Type B pancreatic cell (in vitro differentiated cells): ENCODE results near the gene LDLR. TPM values are rescaled to one million over a fixed set of nuclear protein-coding genes. Genes with fewer than 3 reads are reported as not detected.

Source experiments
- DNase-seq: peaks from one replicate; pipeline ENCODE4 v3.0.0; 2021; ENCODE audit warnings: mixed read lengths; ENCODE audit not compliant: unreplicated experiment; ENCODE audit errors: extremely low spot score
- H3K27ac Mint-ChIP-seq: 2 replicates; pipeline ENCODE4 v1.8.0; 2021; ENCODE audit warnings: mild to moderate bottlenecking, mixed read lengths
- H3K27me3 Mint-ChIP-seq: 2 replicates; pipeline ENCODE4 v1.8.0; 2021; ENCODE audit warnings: mixed read lengths
- H3K36me3 Mint-ChIP-seq: 2 replicates; pipeline ENCODE4 v1.8.0; 2021; ENCODE audit warnings: mixed read lengths
- H3K4me1 Mint-ChIP-seq: one replicate; pipeline ENCODE4 v1.8.0; 2021; ENCODE audit warnings: mixed read lengths; ENCODE audit not compliant: unreplicated experiment
- H3K4me3 Mint-ChIP-seq: 2 replicates; pipeline ENCODE4 v1.8.0; 2021; ENCODE audit warnings: mild to moderate bottlenecking, mixed read lengths
- H3K9me3 Mint-ChIP-seq: 2 replicates; pipeline ENCODE4 v1.8.0; 2021; ENCODE audit warnings: mixed read lengths
- total RNA-seq: library from RNA; stranded (reverse); gene quantifications from 2 replicates; pipeline ENCODE4 v1.2.1, GENCODE V29; 2021; ENCODE audit warnings: low replicate concordance
- TF ChIP-seq, protein P1 (sequence below): fragments of 200-600 bp; sonication (generic); conservative IDR thresholded peaks from 2 replicates; pipeline ENCODE4 v1.5.0; 2021; ENCODE audit warnings: antibody characterized with exemption, mild to moderate bottlenecking

The LDLR gene
- total RNA-seq, 1 donor from 2014 or later: 67.4 TPM

DNA sequence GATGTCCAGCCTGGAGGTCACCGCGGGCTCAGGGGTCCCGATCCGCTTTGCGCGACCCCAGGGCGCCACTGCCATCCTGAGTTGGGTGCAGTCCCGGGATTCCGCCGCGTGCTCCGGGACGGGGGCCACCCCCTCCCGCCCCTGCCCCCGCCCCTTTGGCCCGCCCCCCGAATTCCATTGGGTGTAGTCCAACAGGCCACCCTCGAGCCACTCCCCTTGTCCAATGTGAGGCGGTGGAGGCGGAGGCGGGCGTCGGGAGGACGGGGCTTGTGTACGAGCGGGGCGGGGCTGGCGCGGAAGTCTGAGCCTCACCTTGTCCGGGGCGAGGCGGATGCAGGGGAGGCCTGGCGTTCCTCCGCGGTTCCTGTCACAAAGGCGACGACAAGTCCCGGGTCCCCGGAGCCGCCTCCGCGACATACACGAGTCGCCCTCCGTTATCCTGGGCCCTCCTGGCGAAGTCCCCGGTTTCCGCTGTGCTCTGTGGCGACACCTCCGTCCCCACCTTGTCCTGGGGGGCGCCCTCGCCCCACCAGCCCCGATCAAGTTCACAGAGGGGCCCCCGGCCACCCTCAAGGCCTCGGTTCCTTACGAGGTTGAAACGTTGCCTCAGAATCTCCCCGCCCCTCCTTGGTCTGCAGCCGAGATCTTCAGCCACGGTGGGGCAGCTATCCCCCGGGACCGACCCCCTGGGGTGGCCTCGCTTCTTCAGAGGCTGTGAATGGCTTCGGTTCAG is 1.2 kb downstream of the LDLR start:
- Mint-ChIP-seq H3K36me3 (peaks cover 4% of the 10 kb centered on the region), H3K27ac (peak overlapping the region; percentile 94), H3K9me3 (no peaks in the 10 kb centered on the region), H3K4me1 (peaks cover 20% of the 10 kb centered on the region), H3K4me3 (peak overlapping the region; percentile 90), H3K27me3 (no peaks in the 10 kb centered on the region)
- DNase-seq: peak; percentile 95
- TF ChIP-seq, protein P1, sequence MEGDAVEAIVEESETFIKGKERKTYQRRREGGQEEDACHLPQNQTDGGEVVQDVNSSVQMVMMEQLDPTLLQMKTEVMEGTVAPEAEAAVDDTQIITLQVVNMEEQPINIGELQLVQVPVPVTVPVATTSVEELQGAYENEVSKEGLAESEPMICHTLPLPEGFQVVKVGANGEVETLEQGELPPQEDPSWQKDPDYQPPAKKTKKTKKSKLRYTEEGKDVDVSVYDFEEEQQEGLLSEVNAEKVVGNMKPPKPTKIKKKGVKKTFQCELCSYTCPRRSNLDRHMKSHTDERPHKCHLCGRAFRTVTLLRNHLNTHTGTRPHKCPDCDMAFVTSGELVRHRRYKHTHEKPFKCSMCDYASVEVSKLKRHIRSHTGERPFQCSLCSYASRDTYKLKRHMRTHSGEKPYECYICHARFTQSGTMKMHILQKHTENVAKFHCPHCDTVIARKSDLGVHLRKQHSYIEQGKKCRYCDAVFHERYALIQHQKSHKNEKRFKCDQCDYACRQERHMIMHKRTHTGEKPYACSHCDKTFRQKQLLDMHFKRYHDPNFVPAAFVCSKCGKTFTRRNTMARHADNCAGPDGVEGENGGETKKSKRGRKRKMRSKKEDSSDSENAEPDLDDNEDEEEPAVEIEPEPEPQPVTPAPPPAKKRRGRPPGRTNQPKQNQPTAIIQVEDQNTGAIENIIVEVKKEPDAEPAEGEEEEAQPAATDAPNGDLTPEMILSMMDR: no peak

DNA sequence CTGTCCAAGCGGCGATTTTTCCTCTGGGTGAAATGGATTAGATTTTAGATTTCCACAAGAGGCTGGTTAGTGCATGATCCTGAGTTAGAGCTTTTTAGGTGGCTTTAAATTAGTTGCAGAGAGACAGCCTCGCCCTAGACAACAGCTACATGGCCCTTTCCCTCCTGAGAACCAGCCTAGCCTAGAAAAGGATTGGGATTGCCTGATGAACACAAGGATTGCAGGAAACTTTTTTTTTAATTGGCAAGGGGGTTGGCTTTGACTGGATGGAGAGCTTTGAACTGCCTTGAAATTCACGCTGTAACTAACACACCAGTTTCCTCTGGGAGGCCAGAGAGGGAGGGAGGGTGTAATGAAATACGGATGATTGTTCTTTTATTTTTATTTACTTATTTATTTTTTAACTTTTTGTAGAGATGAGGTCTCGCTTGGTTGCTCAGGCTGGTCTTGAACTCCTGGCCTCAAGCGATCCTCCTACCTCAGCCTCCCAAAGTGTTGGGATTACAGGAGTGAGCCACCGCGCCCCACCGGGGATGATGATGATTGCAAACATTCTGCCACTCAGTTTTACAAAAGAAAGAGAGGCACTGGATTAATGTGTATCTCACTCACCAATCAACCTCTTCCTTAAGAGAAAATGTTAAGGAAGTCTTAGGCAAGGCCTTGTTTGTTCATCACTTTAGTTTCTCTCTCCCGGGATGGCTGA is 1.9 kb downstream of the LDLR start:
- H3K4me3 Mint-ChIP-seq: peak overlapping the region; percentile 90
- peak overlapping the region; percentile 94 for H3K27ac Mint-ChIP-seq
- H3K27me3 Mint-ChIP-seq: no peaks in the 10 kb centered on the region

DNA sequence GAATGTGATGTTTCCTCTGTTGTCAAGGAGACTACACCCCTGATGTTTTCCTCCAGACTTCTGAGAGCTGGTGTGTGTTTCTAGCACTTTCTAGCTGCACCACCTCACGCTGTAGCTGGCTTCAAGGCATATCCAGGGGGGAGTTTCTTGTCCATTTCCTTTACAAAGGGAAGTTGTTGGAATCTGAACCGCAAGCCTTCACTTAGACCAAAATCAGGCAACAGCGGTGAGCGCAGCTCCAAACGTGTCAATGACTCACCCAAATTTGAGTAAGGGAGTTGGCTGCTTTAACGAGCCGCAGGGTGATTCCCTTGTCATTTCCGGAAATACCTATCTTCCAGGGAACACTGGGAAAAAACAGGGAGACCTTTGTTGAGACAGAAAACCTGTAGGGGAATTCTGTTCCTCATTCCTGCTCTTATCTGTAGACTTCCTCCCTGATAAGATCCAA is 2.5 kb downstream of the LDLR start:
- no peak for DNase-seq
- TF ChIP-seq, protein P1: no peak
- Mint-ChIP-seq H3K4me3 (peak overlapping the region; percentile 90), H3K9me3 (no peaks in the 10 kb centered on the region), H3K27ac (peak overlapping the region; percentile 94), H3K36me3 (peaks cover 15% of the 10 kb centered on the region), H3K4me1 (peaks cover 26% of the 10 kb centered on the region), H3K27me3 (no peaks in the 10 kb centered on the region)

More for the DNA sequence above, 1.9 kb downstream of the LDLR start:
- DNase-seq: no peak
- no peaks in the 10 kb centered on the region for H3K9me3 Mint-ChIP-seq
- H3K4me1 Mint-ChIP-seq: peaks cover 21% of the 10 kb centered on the region
- TF ChIP-seq, protein P1: no peak
- H3K36me3 Mint-ChIP-seq: peaks cover 10% of the 10 kb centered on the region

DNA sequence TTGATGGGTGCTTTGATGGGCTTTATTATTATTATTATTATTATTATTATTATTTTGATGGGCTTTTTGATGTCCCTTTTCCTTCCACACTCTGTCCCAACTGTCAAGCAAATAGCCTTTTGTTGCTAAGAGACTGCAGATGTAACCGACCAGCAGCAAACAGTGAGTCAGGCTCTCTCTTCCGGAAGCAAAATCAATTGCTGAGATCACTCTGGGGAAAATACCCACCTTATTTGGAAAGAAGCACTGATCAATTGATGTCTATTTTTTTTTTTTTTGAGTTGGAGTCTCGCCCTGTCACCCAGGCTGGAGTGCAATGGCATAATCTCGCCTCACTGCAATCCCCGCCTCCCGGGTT is 2.9 kb downstream of the LDLR start:
- H3K9me3 Mint-ChIP-seq: no peaks in the 10 kb centered on the region
- H3K4me1 Mint-ChIP-seq: peaks cover 26% of the 10 kb centered on the region
- H3K27me3 Mint-ChIP-seq: no peaks in the 10 kb centered on the region
- peak overlapping the region; percentile 90 for H3K4me3 Mint-ChIP-seq
- H3K27ac Mint-ChIP-seq: peak overlapping the region; percentile 94
- H3K36me3 Mint-ChIP-seq: peaks cover 15% of the 10 kb centered on the region
- no peak for DNase-seq
- TF ChIP-seq, protein P1: no peak

DNA sequence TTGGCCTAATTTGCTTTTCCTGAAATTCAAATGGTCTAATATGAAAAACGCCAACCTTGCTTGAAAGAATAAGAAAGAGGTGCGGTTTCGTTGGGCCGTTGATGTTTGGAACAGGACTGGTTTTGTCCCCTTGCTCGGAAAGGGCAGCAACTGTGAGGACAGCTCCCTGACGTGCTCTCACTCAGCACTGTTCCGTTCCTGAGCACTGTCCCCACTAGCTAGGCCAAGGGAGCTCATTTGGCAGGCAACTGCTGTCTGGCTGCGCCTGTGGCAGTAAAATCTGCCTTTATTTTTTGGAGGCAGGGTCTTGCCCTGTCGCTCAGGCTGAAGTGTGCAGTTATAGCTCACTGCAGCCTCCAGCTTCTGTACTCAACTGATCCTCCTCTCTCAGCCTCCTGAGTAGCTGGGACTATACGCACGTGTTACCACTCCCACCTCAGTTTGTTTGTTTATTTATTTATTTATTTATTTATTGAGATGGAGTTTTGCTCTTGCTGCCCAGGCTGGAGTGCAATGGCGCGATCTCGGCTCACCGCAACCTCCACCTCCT is 4.5 kb downstream of the LDLR start:
- TF ChIP-seq, protein P1: no peak
- H3K4me1 Mint-ChIP-seq: peaks cover 20% of the 10 kb centered on the region
- peaks cover 15% of the 10 kb centered on the region for H3K36me3 Mint-ChIP-seq
- H3K4me3 Mint-ChIP-seq: no peak overlapping the region
- DNase-seq: no peak
- H3K27me3 Mint-ChIP-seq: no peaks in the 10 kb centered on the region
- no peaks in the 10 kb centered on the region for H3K9me3 Mint-ChIP-seq
- H3K27ac Mint-ChIP-seq: peak overlapping the region; percentile 94
